GM12865 (cell line): ENCODE measurements around the gene SIM1.

Source experiments
- DNase-seq: peaks from one replicate; pipeline ENCODE4 v3.0.0; 2010; ENCODE audit warnings: low read depth
- H3K4me3 ChIP-seq: 2 replicates; pipeline ENCODE4 v1.5.1; 2011; ENCODE audit warnings: mild to moderate bottlenecking, low read depth, low read length, control low read depth
- CTCF ChIP-seq: IDR thresholded peaks from 2 replicates; pipeline ENCODE4 v1.5.1; 2011; ENCODE audit warnings: low read length, control low read depth, low read depth, inconsistent platforms; ENCODE audit not compliant: insufficient read depth; ENCODE audit errors: missing control alignments

Gene SIM1, protein sequence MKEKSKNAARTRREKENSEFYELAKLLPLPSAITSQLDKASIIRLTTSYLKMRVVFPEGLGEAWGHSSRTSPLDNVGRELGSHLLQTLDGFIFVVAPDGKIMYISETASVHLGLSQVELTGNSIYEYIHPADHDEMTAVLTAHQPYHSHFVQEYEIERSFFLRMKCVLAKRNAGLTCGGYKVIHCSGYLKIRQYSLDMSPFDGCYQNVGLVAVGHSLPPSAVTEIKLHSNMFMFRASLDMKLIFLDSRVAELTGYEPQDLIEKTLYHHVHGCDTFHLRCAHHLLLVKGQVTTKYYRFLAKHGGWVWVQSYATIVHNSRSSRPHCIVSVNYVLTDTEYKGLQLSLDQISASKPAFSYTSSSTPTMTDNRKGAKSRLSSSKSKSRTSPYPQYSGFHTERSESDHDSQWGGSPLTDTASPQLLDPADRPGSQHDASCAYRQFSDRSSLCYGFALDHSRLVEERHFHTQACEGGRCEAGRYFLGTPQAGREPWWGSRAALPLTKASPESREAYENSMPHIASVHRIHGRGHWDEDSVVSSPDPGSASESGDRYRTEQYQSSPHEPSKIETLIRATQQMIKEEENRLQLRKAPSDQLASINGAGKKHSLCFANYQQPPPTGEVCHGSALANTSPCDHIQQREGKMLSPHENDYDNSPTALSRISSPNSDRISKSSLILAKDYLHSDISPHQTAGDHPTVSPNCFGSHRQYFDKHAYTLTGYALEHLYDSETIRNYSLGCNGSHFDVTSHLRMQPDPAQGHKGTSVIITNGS

DNA sequence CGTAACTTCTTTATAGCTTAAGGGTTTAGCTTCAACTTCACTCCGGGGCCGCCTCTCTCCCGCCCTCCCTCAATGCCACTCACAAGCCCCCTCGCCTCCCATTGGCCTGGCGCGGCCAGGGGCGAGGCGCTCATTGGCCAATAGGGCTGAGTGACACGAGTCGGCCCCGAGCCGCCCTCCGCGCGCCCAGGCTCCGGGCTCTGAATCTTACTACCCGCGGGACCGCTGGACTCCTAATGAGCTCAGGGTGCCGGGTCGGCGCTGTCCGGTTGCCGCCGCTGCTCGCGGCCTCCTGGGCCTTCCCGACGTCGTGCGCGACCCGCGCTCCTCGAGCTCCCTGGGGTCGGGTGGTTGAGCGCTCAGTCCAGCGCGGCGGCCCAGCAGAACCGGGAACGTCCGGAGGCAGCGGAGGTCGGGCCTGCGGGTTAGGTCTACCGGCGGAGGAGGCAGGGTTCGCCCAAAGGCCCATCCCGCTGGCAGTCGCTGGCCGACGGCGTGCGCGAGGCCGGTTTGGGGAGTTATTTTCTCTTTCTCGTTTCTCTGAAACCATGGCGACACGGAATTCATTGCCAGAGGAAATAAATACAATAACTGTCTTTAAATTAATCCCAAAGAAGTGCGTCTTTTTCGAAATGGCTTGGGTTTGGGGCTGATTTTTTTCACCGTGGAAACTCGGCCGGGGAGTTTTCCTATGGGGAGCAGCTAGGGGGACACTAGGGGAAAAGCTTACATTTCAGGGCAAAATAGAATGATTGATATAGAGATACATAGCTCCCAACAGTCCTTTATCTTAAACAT, at the start of gene SIM1:
TSS of gene SIM1 (minus strand) at position 19 of the 798 bp plus-strand sequence. CDS start 1,453 bp downstream, outside the sequence.
- peak; percentile 69 for DNase-seq
- H3K4me3 ChIP-seq, result peak within 1 kb of the TSS; percentile 13
- no peak for TF ChIP-seq CTCF

- no peak overlapping the region for H3K4me3 ChIP-seq
- TF ChIP-seq CTCF, result no peak
- no peak for DNase-seq
Measured at GRCh38 chr6:100512203-100512862, 47.6 kb upstream of the SIM1 start.

DNA sequence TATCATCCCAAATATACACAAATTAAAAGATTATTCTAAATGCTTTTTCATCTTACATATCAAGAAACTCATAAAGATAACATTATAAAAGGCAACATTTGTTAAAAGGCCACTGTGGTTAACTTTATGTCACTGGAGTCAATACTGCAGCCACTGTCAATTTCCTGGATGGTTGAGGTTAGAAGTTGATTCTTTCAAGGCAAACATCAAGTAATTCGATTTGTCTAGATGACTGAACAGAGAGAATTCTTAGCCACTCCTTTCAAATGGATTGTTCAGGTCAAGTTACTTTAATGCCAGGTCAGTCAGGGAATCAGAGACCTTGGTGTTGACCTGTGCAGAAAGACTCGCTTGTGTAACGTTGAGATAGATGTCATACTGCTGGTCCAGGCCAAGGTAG, 44.4 kb upstream of the SIM1 start:
- H3K4me3 ChIP-seq, result no peak overlapping the region
- no peak for DNase-seq
- TF ChIP-seq CTCF, result no peak

DNA sequence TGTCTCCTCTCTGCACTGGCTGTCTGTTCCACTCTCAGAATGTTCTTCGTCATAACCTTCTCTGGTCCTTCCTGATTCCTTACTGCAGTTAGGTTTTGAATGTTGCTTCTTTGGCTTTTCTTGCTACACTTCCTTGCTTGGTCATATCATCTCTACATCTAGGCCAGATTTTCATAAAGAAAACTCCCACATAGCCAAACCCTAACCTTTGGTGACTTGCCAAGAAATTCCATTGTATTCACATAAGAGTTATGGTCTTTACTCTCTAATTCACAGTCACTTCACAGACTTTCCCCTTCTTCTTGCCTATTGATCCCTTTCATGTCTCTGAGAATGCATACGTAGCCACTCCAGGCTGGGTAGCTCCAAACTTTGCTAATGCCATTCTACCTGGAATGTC, 41.9 kb upstream of the SIM1 start:
- DNase-seq, result no peak
- no peak for TF ChIP-seq CTCF
- no peak overlapping the region for H3K4me3 ChIP-seq

DNA sequence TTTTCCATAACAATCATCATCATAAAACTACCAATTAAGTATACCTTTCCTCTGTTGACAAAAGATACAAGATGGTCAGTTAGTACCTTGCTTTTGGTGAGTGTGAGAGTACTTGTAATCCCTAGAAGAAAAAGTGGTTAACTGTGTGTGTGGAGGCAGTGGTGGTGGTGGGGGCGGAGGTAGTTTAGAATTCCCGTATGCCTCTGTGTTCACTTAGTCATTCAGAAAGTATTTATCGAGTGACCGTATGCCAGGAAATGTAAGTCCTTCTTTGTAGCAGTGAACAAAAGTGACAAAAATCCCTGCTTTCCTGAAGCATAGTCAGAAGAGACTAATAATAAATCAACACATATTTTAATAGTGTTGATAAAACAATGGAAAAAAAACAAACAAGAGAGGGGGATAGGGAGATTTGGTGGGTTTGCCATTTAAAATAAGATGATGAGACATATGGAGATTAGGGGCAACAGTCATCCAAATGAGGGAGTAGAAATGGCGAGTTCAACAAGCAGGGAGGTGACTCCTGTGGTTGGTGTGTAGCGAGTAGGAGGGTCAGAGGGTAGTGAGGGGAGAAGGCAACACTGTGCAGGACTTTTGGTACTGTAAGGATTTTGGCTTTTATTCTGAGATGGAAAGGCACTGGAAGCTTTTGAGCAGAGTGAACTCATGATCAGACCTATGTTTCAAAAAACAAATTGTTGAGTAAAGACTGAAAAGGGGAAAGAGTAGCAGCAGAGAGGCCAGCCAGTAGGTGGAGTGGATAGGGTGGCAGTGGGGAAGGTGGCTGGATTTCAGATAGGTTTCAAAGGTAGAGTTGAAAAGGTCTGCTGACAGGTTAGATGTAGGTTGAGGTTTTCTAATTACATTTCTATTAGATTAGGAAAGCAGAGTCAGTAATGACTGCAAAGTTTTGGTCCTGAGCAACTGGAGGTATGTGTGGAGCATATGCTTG, 40.3 kb upstream of the SIM1 start:
- peak; percentile 13 for DNase-seq
- H3K4me3 ChIP-seq, result no peak overlapping the region
- TF ChIP-seq CTCF, result no peak
